K562 (cell line): ENCODE results near the gene C22orf39. TPM values are rescaled to one million over a fixed set of nuclear protein-coding genes. Genes with fewer than 3 reads are reported as not detected.
A peak's percentile ranks its signal among the peaks of the same experiment; 100 is the strongest.

Source experiments
- BHLHE40 ChIP-seq: IDR thresholded peaks from 2 replicates; pipeline ENCODE4 v1.6.1; 2011; ENCODE audit warnings: low read length, improper control_type of control experiment
- CBX3 ChIP-seq, 2 experiments: IDR thresholded peaks; 1 replicate in 1 of 2; 2 replicates in 1 of 2; pipeline ENCODE4 v1.6.1; 2012; ENCODE audit warnings: inconsistent platforms in 2 of 2, low read length in 2 of 2, borderline replicate concordance in 1 of 2, control low read depth in 1 of 2
- CCNT2 ChIP-seq: IDR thresholded peaks from 2 replicates; pipeline ENCODE4 v1.6.1; 2011; ENCODE audit warnings: borderline replicate concordance, low read depth, mild to moderate bottlenecking, moderate library complexity, mixed read lengths, low read length; ENCODE audit not compliant: insufficient read length; ENCODE audit errors: extremely low read depth
- CEBPG ChIP-seq, 3 experiments: fragments of 200-800 bp in 1 of 3; sonication (Bioruptor generic) in 1 of 3; sonication (generic) in 1 of 3; formaldehyde crosslinking in 1 of 3; IDR thresholded peaks in 2 of 3; conservative IDR thresholded peaks in 1 of 3; 2 replicates each; pipeline versions ENCODE4 v1.6.1 to v1.8.0; 2016 to 2022; ENCODE audit warnings: missing compliant biosample characterization in 2 of 3, missing genetic modification characterization in 2 of 3, mild to moderate bottlenecking in 1 of 3, missing genetic modification reagents in 1 of 3
- CTBP1 ChIP-seq: fragments of 450-650 bp; IDR thresholded peaks from 2 replicates; pipeline ENCODE4 v1.6.1; 2016; ENCODE audit warnings: borderline replicate concordance
- ERF ChIP-seq: fragments of 450-650 bp; formaldehyde crosslinking; IDR thresholded peaks from 2 replicates; pipeline ENCODE4 v1.4.0; 2020; ENCODE audit warnings: mild to moderate bottlenecking, mixed read lengths
- HMG20B ChIP-seq: fragments of 250-450 bp; sonication (Bioruptor Pico); IDR thresholded peaks from 2 replicates; pipeline ENCODE4 v1.5.0; 2021; ENCODE audit warnings: mild to moderate bottlenecking
- HNRNPL ChIP-seq: fragments of 200-400 bp; formaldehyde crosslinking; IDR thresholded peaks from 2 replicates; pipeline ENCODE4 v1.6.1; 2017; ENCODE audit warnings: low read depth, mild to moderate bottlenecking, low read length
- MECOM ChIP-seq: fragments of 250-450 bp; sonication (Bioruptor Pico); IDR thresholded peaks from 2 replicates; pipeline ENCODE4 v1.8.0; 2022; ENCODE audit warnings: inconsistent platforms
- MEIS2 ChIP-seq: fragments of 450-650 bp; IDR thresholded peaks from 2 replicates; pipeline ENCODE4 v1.6.1; 2014; ENCODE audit warnings: mild to moderate bottlenecking; ENCODE audit not compliant: partially characterized antibody
- MIER1 ChIP-seq: fragments of 450-650 bp; IDR thresholded peaks from 2 replicates; pipeline ENCODE4 v1.6.1; 2016; ENCODE audit warnings: antibody characterized with exemption, mild to moderate bottlenecking, low read depth
- NEUROD1 ChIP-seq: fragments of 150-350 bp; IDR thresholded peaks from 2 replicates; pipeline ENCODE4 v1.6.1; 2014; ENCODE audit warnings: borderline replicate concordance, low read length, low read depth; ENCODE audit not compliant: partially characterized antibody
- NFE2L1 ChIP-seq: fragments of 450-650 bp; IDR thresholded peaks from 2 replicates; pipeline ENCODE4 v1.6.1; 2016; ENCODE audit warnings: missing genetic modification characterization, low read depth, mild to moderate bottlenecking, missing compliant biosample characterization, moderate library complexity, borderline replicate concordance
- POLR3G ChIP-seq: IDR thresholded peaks from 2 replicates; pipeline ENCODE4 v1.6.1; 2011; ENCODE audit not compliant: insufficient read length, insufficient replicate concordance; ENCODE audit errors: extremely low read depth
- RAD51 ChIP-seq: fragments of 450-650 bp; IDR thresholded peaks from 2 replicates; pipeline ENCODE4 v1.7.1; 2016; ENCODE audit warnings: low read depth, mild to moderate bottlenecking, borderline replicate concordance
- SAFB ChIP-seq: fragments of 200-400 bp; formaldehyde crosslinking; IDR thresholded peaks from 2 replicates; pipeline ENCODE4 v1.6.1; 2017; ENCODE audit warnings: low read depth, low read length, borderline replicate concordance
- SNIP1 ChIP-seq: fragments of 450-650 bp; IDR thresholded peaks from 2 replicates; pipeline ENCODE4 v1.7.1; 2017; ENCODE audit warnings: low read depth, mild to moderate bottlenecking
- STAG1 ChIP-seq: sonication (generic); formaldehyde crosslinking; IDR thresholded peaks from 2 replicates; pipeline ENCODE4 v1.5.0; 2020; ENCODE audit warnings: missing genetic modification reagents, borderline replicate concordance
- TBL1XR1 ChIP-seq, 2 experiments: IDR thresholded peaks; 2 replicates each; pipeline ENCODE4 v1.6.1; 2012; ENCODE audit warnings: improper control_type of control experiment in 2 of 2, low read length in 2 of 2, mild to moderate bottlenecking in 1 of 2
- TCFL5 ChIP-seq: fragments of 250-450 bp; sonication (Bioruptor Pico); conservative IDR thresholded peaks from 2 replicates; pipeline ENCODE4 v1.6.1; 2021; ENCODE audit warnings: mild to moderate bottlenecking, moderate library complexity, matching md5 sums
- ZNF253 ChIP-seq: fragments of 250-450 bp; sonication (Bioruptor Pico); conservative IDR thresholded peaks from 2 replicates; pipeline ENCODE4 v1.6.1; 2021; ENCODE audit warnings: mild to moderate bottlenecking
- ZNF3 ChIP-seq: fragments of 250-450 bp; sonication (Bioruptor Pico); IDR thresholded peaks from 2 replicates; pipeline ENCODE4 v1.5.0; 2021; ENCODE audit warnings: mild to moderate bottlenecking, moderate library complexity
- ZNF57 ChIP-seq: fragments of 450-650 bp; formaldehyde crosslinking; IDR thresholded peaks from 2 replicates; pipeline ENCODE4 v1.4.0; 2020; ENCODE audit warnings: mild to moderate bottlenecking, moderate library complexity
- ZNF655 ChIP-seq: fragments of 250-450 bp; sonication (Bioruptor Pico); IDR thresholded peaks from 2 replicates; pipeline ENCODE4 v1.5.0; 2021
- polyA plus RNA-seq, 8 experiments: library from polyadenylated mRNA; depleted of rRNA in 4 of 8; stranded (reverse) in 5 of 8; unstranded in 3 of 8; fragments of >200 nt; fragmentation: Nextera tagmentation in 2 of 8; fragmentation: Illumina TruSeq in 1 of 8; extraction: Ambion mirVana in 2 of 8; extraction: Trizol in 1 of 8; gene quantifications; 2 replicates each; pipeline versions ENCODE4 v1.2.1 to v1.2.3, GENCODE V29; 2011 to 2014; ENCODE audit warnings: inconsistent platforms in 1 of 8, missing spikeins in 1 of 8
- total RNA-seq, 7 experiments: library from RNA; depleted of rRNA in 6 of 7; stranded (reverse); fragments of >200 nt in 6 of 7; fragmentation: Illumina TruSeq in 2 of 7; extraction: Trizol in 2 of 7; gene quantifications; 2 replicates each; pipeline versions ENCODE4 v1.2.1 to v1.2.3, GENCODE V29; 2011 to 2021; ENCODE audit warnings: low replicate concordance in 1 of 7
- TF ChIP-seq, protein P1 (sequence below): fragments of 250-450 bp; sonication (Bioruptor Pico); IDR thresholded peaks from 2 replicates; pipeline ENCODE4 v1.8.0; 2022; ENCODE audit warnings: inconsistent platforms, mild to moderate bottlenecking, moderate library complexity, borderline replicate concordance
- TF ChIP-seq, protein P2 (sequence below): fragments of 450-650 bp; IDR thresholded peaks from 2 replicates; pipeline ENCODE4 v1.6.1; 2018; ENCODE audit warnings: mild to moderate bottlenecking, low read depth; ENCODE audit not compliant: partially characterized antibody

C22orf39 gene
- total and polyA plus RNA-seq, 9 of the 15 experiments (the other 6 are each of a cell fraction or from before 2014, with no cell fraction given), result 20.4 to 139 (median 66.8) TPM

- TF ChIP-seq, protein P1, sequence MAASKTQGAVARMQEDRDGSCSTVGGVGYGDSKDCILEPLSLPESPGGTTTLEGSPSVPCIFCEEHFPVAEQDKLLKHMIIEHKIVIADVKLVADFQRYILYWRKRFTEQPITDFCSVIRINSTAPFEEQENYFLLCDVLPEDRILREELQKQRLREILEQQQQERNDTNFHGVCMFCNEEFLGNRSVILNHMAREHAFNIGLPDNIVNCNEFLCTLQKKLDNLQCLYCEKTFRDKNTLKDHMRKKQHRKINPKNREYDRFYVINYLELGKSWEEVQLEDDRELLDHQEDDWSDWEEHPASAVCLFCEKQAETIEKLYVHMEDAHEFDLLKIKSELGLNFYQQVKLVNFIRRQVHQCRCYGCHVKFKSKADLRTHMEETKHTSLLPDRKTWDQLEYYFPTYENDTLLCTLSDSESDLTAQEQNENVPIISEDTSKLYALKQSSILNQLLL (CRISPR knock-in tag), result no peak
- TF ChIP-seq CBX3 (IDR thresholded peaks at IDR 0.05; ENCODE audit: borderline replicate concordance in 1 of 2, low read length in 2 of 2) (peak in 1 of 2 experiments; percentile 45; a peak in 1 of 3 replicates), TBL1XR1 (IDR thresholded peaks at IDR 0.05; ENCODE audit: low read length in 2 of 2) (peak; percentile 87 to 95), MIER1 (no peak), POLR3G (no peak), ERF (peak; percentile 98), ZNF253 (CRISPR knock-in tag) (no peak), MECOM (no peak), MEIS2 (no peak), CCNT2 (no peak), CEBPG (CRISPR knock-in tag; IDR thresholded peaks at IDR 0.05) (no peak), CEBPG (tag; conservative IDR thresholded peaks at IDR 0.05 in 1 of 2, IDR thresholded peaks at IDR 0.05 in 1 of 2) (peak in 1 of 2 experiments; percentile 62; a peak in 1 of 4 replicates), ZNF3 (CRISPR knock-in tag) (no peak), TCFL5 (no peak), CTBP1 (no peak), ZNF655 (no peak), NEUROD1 (peak; percentile 98), NFE2L1 (tag) (no peak), SNIP1 (no peak), SAFB (peak; percentile 79), HNRNPL (peak; percentile 40), ZNF57 (CRISPR knock-in tag) (peak; percentile 9; the same call in 1 of the 2 replicates), RAD51 (no peak), BHLHE40 (peak; percentile 81), STAG1 (CRISPR knock-in tag) (no peak), HMG20B (no peak)
- TF ChIP-seq, protein P2, sequence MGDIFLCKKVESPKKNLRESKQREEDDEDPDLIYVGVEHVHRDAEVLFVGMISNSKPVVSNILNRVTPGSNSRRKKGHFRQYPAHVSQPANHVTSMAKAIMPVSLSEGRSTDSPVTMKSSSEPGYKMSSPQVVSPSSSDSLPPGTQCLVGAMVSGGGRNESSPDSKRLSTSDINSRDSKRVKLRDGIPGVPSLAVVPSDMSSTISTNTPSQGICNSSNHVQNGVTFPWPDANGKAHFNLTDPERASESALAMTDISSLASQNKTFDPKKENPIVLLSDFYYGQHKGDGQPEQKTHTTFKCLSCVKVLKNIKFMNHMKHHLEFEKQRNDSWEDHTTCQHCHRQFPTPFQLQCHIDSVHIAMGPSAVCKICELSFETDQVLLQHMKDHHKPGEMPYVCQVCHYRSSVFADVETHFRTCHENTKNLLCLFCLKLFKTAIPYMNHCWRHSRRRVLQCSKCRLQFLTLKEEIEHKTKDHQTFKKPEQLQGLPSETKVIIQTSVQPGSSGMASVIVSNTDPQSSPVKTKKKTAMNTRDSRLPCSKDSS, result no peak
These were observed 15.8 kb downstream of the C22orf39 start, which contains the start of gene HIRA (continued) for GRCh38 chr22:19431649-19432132.
